IPS-18c (cell line): ENCODE data around the gene TRMO.
"Not testable (repeated sequence)": the region's sequence is repeated elsewhere in the genome, so short reads cannot be mapped to it uniquely, and the experiment has no call there.

Experiments used
- H3K4me3 ChIP-seq: 2 replicates; pipeline ENCODE4 v1.7.0; 2013; ENCODE audit warnings: low read depth, mild to moderate bottlenecking, low read length, moderate library complexity; ENCODE audit not compliant: insufficient read depth
- H3K9me3 ChIP-seq: one replicate; pipeline ENCODE4 v1.6.1; 2013; ENCODE audit warnings: mild to moderate bottlenecking, low read length, moderate library complexity; ENCODE audit not compliant: control insufficient read depth, insufficient read depth

TRMO gene, protein sequence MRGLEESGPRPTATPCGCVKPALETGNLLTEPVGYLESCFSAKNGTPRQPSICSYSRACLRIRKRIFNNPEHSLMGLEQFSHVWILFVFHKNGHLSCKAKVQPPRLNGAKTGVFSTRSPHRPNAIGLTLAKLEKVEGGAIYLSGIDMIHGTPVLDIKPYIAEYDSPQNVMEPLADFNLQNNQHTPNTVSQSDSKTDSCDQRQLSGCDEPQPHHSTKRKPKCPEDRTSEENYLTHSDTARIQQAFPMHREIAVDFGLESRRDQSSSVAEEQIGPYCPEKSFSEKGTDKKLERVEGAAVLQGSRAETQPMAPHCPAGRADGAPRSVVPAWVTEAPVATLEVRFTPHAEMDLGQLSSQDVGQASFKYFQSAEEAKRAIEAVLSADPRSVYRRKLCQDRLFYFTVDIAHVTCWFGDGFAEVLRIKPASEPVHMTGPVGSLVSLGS

DNA sequence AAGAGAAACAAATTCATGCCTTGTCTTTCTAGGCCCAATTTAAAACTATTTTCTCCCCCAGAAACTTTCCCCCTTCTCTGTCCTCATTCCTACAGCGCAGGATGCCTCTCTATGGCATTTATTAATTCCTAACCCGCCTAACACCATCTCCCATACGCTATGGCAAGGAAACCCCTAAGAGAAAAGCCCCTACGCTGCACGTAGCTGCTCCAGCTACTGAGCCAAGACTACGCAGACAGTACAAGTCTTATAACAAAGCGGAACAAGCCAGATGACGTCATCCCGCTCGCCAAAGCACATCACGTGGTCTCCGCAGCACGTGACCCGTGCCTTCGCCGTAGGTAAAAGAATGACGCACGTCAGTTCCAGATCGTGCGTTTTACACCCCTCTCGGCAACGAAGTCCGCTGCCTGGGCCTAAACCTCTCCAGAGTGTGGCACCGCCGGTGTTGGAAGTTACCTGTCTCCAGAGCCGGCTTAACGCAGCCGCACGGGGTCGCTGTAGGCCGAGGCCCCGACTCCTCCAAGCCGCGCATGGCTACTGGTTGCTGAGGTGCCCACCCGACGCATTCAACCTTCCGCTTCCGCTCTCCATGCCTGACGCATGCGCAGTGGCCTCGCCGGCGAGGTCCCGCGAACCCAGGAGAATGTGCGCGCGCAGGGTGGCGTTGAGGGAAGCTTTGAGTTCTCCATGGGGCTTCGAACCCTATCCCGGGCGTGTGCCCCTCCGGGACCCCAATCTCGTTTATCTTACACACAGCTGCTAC lies at the start of gene TRMO:
Gene TRMO (minus strand): TSS at position 542 of the 766 bp plus-strand sequence. CDS start 7 bp downstream, at position 535.
- no peaks in the 10 kb centered on the region for H3K9me3 ChIP-seq
- peak within 1 kb of the TSS; percentile 57 for H3K4me3 ChIP-seq

GRCh38 chr9:97970165-97970564 lies 47.9 kb upstream of the TRMO start:
- peaks cover under 1% of the 10 kb centered on the region for H3K9me3 ChIP-seq
- H3K4me3 ChIP-seq: no peak overlapping the region

- no peak overlapping the region for H3K4me3 ChIP-seq
Observed at GRCh38 chr9:97969014-97969413, 46.7 kb upstream of the TRMO start.

GRCh38 chr9:97966493-97966892 lies 44.2 kb upstream of the TRMO start:
- no peaks in the 10 kb centered on the region for H3K9me3 ChIP-seq
- H3K4me3 ChIP-seq: no peak overlapping the region

More at GRCh38 chr9:97969014-97969413, 46.7 kb upstream of the TRMO start:
- H3K9me3 ChIP-seq: no peaks in the 10 kb centered on the region

DNA sequence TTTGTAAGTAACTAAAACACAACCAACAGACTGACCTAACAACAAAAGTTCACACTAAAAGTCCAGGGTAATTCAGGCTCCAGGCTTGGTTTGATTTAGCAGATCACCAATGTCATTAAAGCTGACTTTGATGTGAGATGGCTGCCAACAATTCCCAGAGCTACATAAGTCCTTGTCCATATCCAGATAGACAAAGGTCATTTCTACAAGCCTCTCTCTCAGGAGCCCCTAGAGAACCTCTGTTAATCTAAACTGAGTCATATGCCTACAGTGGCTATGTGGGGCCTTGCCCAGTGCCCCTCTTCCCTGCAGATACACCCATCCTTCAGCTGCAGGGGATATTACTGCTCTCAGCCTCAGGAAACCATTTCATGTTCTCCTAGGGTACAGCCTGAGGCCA lies 42.6 kb upstream of the TRMO start:
- no peak overlapping the region for H3K4me3 ChIP-seq
- H3K9me3 ChIP-seq: no peaks in the 10 kb centered on the region

- Histone ChIP-seq H3K9me3 (no peaks in the 10 kb centered on the region), H3K4me3 (no peak overlapping the region)
Observed at GRCh38 chr9:97963232-97963631, 40.9 kb upstream of the TRMO start.

- Histone ChIP-seq H3K4me3 (no peak overlapping the region), H3K9me3 (no peaks in the 10 kb centered on the region)
Observed at GRCh38 chr9:97962575-97962974, 40.3 kb upstream of the TRMO start.

DNA sequence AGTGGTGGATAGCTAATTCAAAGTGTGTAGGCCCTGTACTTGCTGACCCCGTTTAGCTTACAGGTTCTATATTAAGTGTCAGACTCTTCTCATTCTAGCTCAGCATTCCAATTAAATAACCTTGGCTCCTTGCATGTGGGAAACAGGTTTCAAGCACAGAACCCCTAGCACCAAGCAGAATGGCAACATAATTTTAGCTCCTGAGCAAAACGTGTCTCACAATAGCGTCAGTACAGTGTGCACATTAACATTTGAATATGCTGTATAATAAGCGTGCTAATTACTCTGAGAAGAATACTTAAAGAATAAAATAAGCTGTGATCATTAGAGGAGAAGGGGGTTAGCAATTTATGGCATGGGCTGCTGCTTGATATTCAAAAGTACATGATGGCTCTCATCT lies 39.8 kb upstream of the TRMO start:
- Histone ChIP-seq H3K4me3 (no peak overlapping the region), H3K9me3 (no peaks in the 10 kb centered on the region)

- Histone ChIP-seq H3K4me3 (no peak overlapping the region), H3K9me3 (no peaks in the 10 kb centered on the region)
Observed at GRCh38 chr9:97961361-97961760, 39.1 kb upstream of the TRMO start.

- H3K4me3 ChIP-seq, H3K9me3 ChIP-seq: not testable (repeated sequence)
Observed at GRCh38 chr9:97960678-97961328, 38.5 kb upstream of the TRMO start.

DNA sequence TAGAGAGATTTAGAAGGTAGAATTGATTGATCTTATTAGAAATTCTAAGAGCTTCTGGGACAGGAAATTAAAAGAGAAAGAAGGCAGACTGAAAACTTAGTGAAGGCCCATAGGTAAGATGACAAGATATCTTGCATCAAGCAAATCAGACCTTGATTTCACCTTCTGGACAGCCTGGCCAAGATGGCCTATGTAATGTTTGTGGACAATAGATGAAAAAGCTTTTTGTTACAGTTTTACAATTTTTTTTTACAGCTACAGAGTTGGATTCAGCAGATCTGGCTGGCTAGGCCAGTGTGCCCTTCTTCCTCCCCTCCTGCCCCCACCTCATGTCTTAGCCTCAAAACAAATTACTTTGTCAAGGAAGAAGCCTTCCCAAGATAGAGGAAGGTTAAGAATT lies 37.3 kb upstream of the TRMO start:
- H3K4me3 ChIP-seq: no peak overlapping the region

DNA sequence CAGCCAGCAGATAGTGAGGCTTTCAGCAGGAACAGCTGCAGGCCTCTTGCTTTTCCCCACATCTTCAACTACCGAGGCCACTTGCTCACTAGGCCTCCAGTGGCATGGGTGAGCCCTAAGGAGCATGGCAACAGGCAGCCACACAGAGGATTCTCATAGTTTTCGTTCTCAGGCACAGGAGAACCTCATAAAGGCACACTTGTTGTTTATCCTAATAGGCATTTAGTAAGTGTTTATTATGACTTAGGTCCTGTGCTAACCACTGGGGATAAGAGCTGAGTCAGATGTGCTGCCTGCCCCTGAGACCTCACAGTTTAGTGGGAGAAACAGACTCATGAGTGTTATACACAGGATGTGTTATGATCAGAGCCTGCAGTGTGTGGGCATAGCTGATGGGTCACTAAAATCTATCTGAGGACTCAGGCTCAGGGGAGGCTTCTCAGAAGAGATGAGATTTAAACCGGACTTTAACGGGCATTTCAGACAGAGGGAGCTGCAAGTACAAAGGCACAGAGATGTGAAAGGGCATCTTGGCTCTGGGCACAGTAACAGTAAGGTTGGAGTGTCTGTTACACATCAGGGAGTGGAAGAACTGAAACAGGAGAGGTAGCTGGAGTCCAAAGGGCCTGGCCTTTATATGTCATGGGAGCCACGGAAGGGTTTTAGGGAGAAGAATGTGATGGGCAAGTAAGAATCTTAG lies 36.7 kb upstream of the TRMO start:
- no peaks in the 10 kb centered on the region for H3K9me3 ChIP-seq
- no peak overlapping the region for H3K4me3 ChIP-seq

More for the DNA sequence above, 37.3 kb upstream of the TRMO start:
- H3K9me3 ChIP-seq: no peaks in the 10 kb centered on the region

GRCh38 chr9:97956331-97956730 lies 34.0 kb upstream of the TRMO start:
- Histone ChIP-seq H3K4me3 (no peak overlapping the region), H3K9me3 (no peaks in the 10 kb centered on the region)

- Histone ChIP-seq H3K4me3 (no peak overlapping the region), H3K9me3 (no peaks in the 10 kb centered on the region)
Observed at GRCh38 chr9:97954550-97954989, 32.3 kb upstream of the TRMO start.

- H3K9me3 ChIP-seq, H3K4me3 ChIP-seq: not testable (repeated sequence)
Observed at GRCh38 chr9:97950873-97951272, 28.6 kb upstream of the TRMO start.

- H3K4me3 ChIP-seq, H3K9me3 ChIP-seq: not testable (repeated sequence)
Observed at GRCh38 chr9:97947094-97947493, 24.8 kb upstream of the TRMO start.

DNA sequence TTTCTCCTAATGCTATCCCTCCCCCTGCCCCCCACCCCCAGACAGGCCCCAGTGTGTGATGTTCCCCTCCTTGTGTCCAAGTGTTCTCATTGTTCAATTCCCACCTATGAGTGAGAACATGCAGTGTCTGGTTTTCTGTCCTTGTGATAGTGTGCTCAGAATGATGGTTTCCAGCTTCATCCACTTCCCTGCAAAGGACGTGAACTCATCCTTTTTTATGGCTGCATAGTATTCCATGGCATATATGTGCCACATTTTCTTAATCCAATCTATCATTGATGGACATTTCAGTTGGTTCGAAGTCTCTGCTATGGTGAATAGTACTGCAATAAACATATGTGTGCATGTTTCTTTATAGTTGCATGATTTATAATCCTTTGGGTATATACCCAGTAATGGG lies 23.2 kb upstream of the TRMO start:
- not testable (repeated sequence) for H3K9me3 ChIP-seq

More for the DNA sequence above, 23.2 kb upstream of the TRMO start:
- not testable (repeated sequence) for H3K4me3 ChIP-seq
